Psoas muscle (tissue), 8 donors: Measurements from ENCODE around the gene RPTOR. TPM values are rescaled to one million over a fixed set of nuclear protein-coding genes. Genes with fewer than 3 reads are reported as not detected.

ENCODE experiments used
- ATAC-seq, 4 donors: fragments of 200-7000 bp; cut with Tn5 transposase; one replicate each; pipeline ENCODE4 v1.9.1; 2020; ENCODE audit warnings: moderate library complexity in 3 of 4, mild to moderate bottlenecking in 2 of 4
- DNase-seq, 2 donors: peaks; one replicate each; pipeline ENCODE4 v3.0.0-alpha.2; 2020
- H3K27ac ChIP-seq: fragments of 200-600 bp; one replicate; pipeline ENCODE4 v1.8.0; 2022
- H3K27me3 ChIP-seq, 3 donors: fragments of 200-600 bp in 1 of 3; one replicate each; pipeline versions ENCODE4 v1.6.1 to v1.8.0; 2013 to 2022; ENCODE audit warnings: low read length in 2 of 3, mild to moderate bottlenecking in 2 of 3, moderate library complexity in 1 of 3; ENCODE audit not compliant: insufficient read depth in 3 of 3
- H3K36me3 ChIP-seq, 2 donors: fragments of 200-600 bp in 1 of 2; one replicate each; pipeline versions ENCODE4 v1.6.1 to v1.8.0; 2013 to 2022; ENCODE audit warnings: low read depth in 1 of 2, mild to moderate bottlenecking in 1 of 2, moderate library complexity in 1 of 2; ENCODE audit not compliant: insufficient read depth in 1 of 2
- H3K4me1 ChIP-seq: fragments of 200-600 bp; one replicate; pipeline ENCODE4 v1.8.0; 2022
- H3K4me3 ChIP-seq: fragments of 200-600 bp; one replicate; pipeline ENCODE4 v1.8.0; 2022; ENCODE audit warnings: mild to moderate bottlenecking
- H3K9me3 ChIP-seq: fragments of 200-600 bp; one replicate; pipeline ENCODE4 v1.8.0; 2022
- WGBS, 3 donors: extraction: QIAGEN DNeasy Blood & Tissue Kit; methylation state at CpG; one replicate each; pipeline versions ENCODE4 v1.1.6 to v1.1.7; 2013; 5-methylcytosine and 5-hydroxymethylcytosine counted together
- intact Hi-C, 2 donors: fragments of 100-400 bp; cut with DNase I; formaldehyde crosslinking; loops; one replicate each; pipeline versions ENCODE4 v1.11.0 to v1.14.2; 2022
- polyA plus RNA-seq, 3 donors: library from polyadenylated mRNA; stranded (reverse); fragments of 200-250 nt; gene quantifications; one replicate each; pipeline ENCODE4 v1.2.3, GENCODE V29; 2013
- total RNA-seq, 4 donors: library from RNA; stranded (reverse); fragmentation: NEBNext Ultra II Directional in 2 of 4; extraction: Animal tissue kit (Norgen Biotek cat#: 25700) in 2 of 4; gene quantifications; one replicate each; pipeline versions ENCODE4 v1.2.1 to v1.2.4, GENCODE V29; 2021 to 2023
- TF ChIP-seq, protein P1 (sequence below): fragments of 200-600 bp; IDR thresholded peaks from one replicate; pipeline ENCODE4 v1.8.0; 2022; ENCODE audit warnings: antibody characterized with exemption
- donor health status: healthy with polysubstance abuse.
- donor health status: DM: no; HTN: no; CAD: no; lungs with moderate emphysema.
- donor health status: Bipolar disorder and iron deficiency.
- donor health status: healthy.
- donor health status: DM: yes; HTN: yes; CAD: no.
- donor health status: DM: no; HTN: no; CAD: no.
- donor health status: DM: no; HTN: no; CAD: no.
- donor health status: DM: yes; HTN: yes; CAD: no.

The RPTOR gene
- total and polyA plus RNA-seq, 7 donors = 13.6 to 82.2 (median 32.5) TPM

GRCh38 chr17:80824549-80825470, 280.2 kb downstream of the RPTOR start:
- Histone ChIP-seq H3K4me3 (no peak overlapping the region), H3K9me3 (no peaks in the 10 kb centered on the region), H3K36me3 (peaks cover 0 to 21% of the 10 kb centered on the region in 2 donors), H3K4me1 (peaks cover 25% of the 10 kb centered on the region), H3K27ac (peak overlapping the region; percentile 97), H3K27me3 (no peaks in the 10 kb centered on the region)
- ATAC-seq (no peak), DNase-seq (peak in 1 of 2 donors; percentile 46)
- intact Hi-C loops = loop anchor here in 1 of 2 donors (5.0 kb wide), 1 partner anchor 73 kb away; no protein-coding TSS in a partner anchor
- WGBS, 3 donors = 95 to 96% (median 96%) methylated on average over 36 of the region's 36 CpGs
- TF ChIP-seq, protein P1, sequence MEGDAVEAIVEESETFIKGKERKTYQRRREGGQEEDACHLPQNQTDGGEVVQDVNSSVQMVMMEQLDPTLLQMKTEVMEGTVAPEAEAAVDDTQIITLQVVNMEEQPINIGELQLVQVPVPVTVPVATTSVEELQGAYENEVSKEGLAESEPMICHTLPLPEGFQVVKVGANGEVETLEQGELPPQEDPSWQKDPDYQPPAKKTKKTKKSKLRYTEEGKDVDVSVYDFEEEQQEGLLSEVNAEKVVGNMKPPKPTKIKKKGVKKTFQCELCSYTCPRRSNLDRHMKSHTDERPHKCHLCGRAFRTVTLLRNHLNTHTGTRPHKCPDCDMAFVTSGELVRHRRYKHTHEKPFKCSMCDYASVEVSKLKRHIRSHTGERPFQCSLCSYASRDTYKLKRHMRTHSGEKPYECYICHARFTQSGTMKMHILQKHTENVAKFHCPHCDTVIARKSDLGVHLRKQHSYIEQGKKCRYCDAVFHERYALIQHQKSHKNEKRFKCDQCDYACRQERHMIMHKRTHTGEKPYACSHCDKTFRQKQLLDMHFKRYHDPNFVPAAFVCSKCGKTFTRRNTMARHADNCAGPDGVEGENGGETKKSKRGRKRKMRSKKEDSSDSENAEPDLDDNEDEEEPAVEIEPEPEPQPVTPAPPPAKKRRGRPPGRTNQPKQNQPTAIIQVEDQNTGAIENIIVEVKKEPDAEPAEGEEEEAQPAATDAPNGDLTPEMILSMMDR = no peak

DNA sequence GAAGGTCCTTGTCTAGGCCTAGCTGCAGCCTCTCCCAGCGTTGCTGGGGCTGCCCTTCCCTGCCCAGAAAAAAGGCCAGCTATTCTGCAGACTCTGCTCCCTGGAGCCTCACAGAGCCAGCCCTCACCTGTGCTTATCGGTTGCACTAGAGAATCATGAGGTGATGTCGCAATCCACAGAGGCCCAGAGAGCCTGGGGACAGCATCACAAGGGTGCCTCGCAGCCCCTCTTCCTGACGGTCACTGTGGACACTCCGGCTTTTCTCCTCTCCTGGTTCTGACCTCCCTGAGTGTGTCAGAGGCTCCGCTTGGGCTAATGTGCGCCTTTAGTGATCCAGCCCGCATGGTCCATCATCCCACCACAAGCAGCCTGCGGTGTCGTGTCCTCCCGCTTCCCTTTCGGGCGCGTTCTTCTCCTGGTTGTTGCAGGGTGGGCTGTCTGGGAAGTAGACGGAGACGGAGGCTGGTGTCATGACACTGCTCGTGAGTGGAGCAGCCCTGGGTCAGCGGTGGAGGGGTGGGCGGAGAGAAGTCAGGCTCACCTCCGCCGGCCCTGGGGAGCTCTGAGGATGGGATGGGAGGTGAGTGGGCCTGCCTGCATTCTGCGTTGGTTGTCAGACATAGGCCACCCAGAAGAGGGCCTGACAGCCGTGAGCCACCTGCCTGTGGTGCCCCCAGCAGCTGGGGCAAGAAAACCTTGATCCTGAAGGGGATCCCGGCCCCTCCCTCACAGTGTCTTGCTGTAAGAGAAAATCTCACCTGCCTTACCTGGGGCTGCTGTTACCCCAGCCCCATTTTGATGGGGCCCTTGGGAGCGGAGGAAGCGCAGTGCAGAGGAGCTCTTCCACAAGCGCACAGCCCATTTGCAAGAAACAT, 281.1 kb downstream of the RPTOR start:
- peak in 1 of 2 donors; percentile 45 for DNase-seq
- Histone ChIP-seq H3K4me1 (peaks cover 25% of the 10 kb centered on the region), H3K9me3 (no peaks in the 10 kb centered on the region), H3K27ac (peak overlapping the region; percentile 97), H3K4me3 (peak overlapping the region; percentile 43), H3K27me3 (no peaks in the 10 kb centered on the region), H3K36me3 (peaks cover 0 to 21% of the 10 kb centered on the region in 2 donors)
- TF ChIP-seq, protein P1 = no peak
- intact Hi-C loops = loop anchor here in 1 of 2 donors (5.0 kb wide), 1 partner anchor 73 kb away; no protein-coding TSS in a partner anchor
- 92 to 93% (median 92%) methylated on average over 28 of the region's 28 CpGs for WGBS, 3 donors
- ATAC-seq = no peak

DNA sequence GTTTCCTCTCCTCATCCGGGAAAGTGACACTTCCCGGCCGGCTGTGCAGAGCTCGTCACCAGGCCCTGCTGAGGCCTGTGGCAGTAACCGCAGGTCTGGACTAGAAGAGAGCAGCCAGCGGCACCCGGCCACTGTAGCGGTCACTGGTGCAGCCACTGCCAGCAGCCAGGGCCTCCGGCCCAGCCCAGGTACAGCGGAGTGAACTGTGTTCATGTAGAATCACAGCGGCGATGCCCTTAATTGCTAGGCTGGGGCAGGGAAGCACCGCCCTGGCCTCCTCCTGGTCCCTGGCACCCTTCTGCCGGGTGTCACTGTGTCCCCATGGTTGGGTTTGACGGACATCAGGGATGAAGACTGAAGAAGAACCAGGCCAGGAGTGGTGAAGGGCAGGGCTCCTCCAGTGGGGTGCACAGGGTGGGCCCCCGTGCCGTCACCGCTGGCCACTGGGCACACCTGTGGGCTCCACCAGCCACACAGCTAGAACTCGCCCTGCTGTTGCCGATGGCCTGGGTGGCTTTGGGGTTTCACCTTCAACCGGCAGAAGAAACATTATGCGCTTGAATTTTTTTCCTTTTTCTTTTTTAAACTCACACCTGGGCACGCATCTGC, 281.8 kb downstream of the RPTOR start:
- Histone ChIP-seq H3K4me3 (peak overlapping the region; percentile 43), H3K27ac (peak overlapping the region; percentile 97), H3K27me3 (no peaks in the 10 kb centered on the region), H3K36me3 (peaks cover 0 to 21% of the 10 kb centered on the region in 2 donors), H3K4me1 (peaks cover 25% of the 10 kb centered on the region), H3K9me3 (no peaks in the 10 kb centered on the region)
- WGBS, 3 donors = 60 to 73% (median 62%) methylated on average over 23 of the region's 23 CpGs
- DNase-seq (peak in 1 of 2 donors; percentile 60), ATAC-seq (peak; percentile 32 to 54 (median 46))
- TF ChIP-seq, protein P1 = no peak
- intact Hi-C loops = loop anchor here in 1 of 2 donors (5.0 kb wide), 1 partner anchor 74 kb away; no protein-coding TSS in a partner anchor

DNA sequence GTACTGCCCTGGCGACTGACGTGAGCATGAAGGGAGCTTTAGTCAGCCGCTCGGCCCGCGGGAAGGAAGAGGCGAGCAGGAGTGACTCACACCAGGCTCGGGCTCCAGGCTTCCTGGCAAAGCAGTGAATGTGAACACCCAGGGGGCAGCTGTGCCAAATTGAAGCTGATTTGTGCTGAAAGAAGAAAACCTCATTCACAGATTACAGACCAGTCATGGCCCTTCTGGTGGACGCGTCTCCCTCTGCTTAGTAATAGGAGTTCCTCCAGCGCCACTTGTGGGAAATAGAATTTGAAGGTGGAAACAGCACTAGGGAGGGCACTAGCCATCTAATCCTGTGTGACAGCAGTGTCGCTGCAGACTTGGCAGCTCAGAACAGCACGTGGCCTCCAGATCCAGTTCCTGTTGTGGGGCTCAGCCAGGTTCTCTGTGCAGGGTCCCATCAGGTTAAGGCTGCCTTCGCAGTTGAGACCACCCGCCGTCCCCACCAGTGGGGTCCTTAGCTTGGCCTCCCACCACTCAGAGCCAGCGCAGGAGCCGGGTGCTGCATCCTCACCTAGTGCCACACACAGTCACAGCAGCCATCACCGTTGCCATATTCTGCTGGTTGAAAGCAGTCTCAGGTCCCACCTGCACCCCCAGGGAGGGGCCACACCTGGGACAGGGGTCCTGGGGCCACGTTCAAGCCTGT, 282.5 kb downstream of the RPTOR start:
- peak; percentile 87 to 92 for DNase-seq
- WGBS, 3 donors = 20 to 30% (median 28%) methylated on average over 20 of the region's 20 CpGs
- Histone ChIP-seq H3K36me3 (peaks cover 0 to 21% of the 10 kb centered on the region in 2 donors), H3K9me3 (no peaks in the 10 kb centered on the region), H3K27ac (peak overlapping the region; percentile 97), H3K27me3 (no peaks in the 10 kb centered on the region), H3K4me1 (peaks cover 28% of the 10 kb centered on the region), H3K4me3 (peak overlapping the region; percentile 43)
- ATAC-seq = peak; percentile 93 to 96 (median 94)
- TF ChIP-seq, protein P1 = no peak
- intact Hi-C loops = loop anchor here in 1 of 2 donors (5.0 kb wide), 1 partner anchor 75 kb away; no protein-coding TSS in a partner anchor
